NCI-H1092 treated with DMSO at 0.1 percent for 48 hours (cell line): Measurements from ENCODE around the gene FPR1.
"Not testable (repeated sequence)": the region's sequence is repeated elsewhere in the genome, so short reads cannot be mapped to it uniquely, and the experiment has no call there.

Experiments used
- DNase-seq: peaks from one replicate; lab custom pipeline; 2025; lab: John Stamatoyannopoulos, UW

The FPR1 gene

GRCh38 chr19:51779703-51780102 is 28.0 kb upstream of the FPR1 start:
- DNase-seq = no peak

GRCh38 chr19:51779181-51779580 is 27.5 kb upstream of the FPR1 start:
- DNase-seq = no peak

- DNase-seq = peak; percentile 41
These were observed 26.1 kb upstream of the FPR1 start for GRCh38 chr19:51777570-51778462.

GRCh38 chr19:51776561-51776960 is 24.9 kb upstream of the FPR1 start:
- not testable (repeated sequence) for DNase-seq

GRCh38 chr19:51772977-51773376 is 21.3 kb upstream of the FPR1 start:
- no peak for DNase-seq

- no peak for DNase-seq
These were observed 19.9 kb upstream of the FPR1 start for GRCh38 chr19:51771376-51772130.

GRCh38 chr19:51766461-51766860 is 14.8 kb upstream of the FPR1 start:
- no peak for DNase-seq

GRCh38 chr19:51765086-51765485 is 13.4 kb upstream of the FPR1 start:
- DNase-seq = no peak

GRCh38 chr19:51761696-51762095 is 10.0 kb upstream of the FPR1 start:
- no peak for DNase-seq

GRCh38 chr19:51760697-51761356 is 9.1 kb upstream of the FPR1 start, which contains the start of gene FPR2:
FPR2 (plus strand) TSS chr19:51761180; CDS start chr19:51768659, 7,479 bp downstream.
- no peak for DNase-seq

GRCh38 chr19:51755571-51755970 is 3.9 kb upstream of the FPR1 start:
- DNase-seq = no peak

- no peak for DNase-seq
These were observed 3.1 kb upstream of the FPR1 start for GRCh38 chr19:51754770-51755169.

GRCh38 chr19:51754109-51754508 is 2.4 kb upstream of the FPR1 start:
- no peak for DNase-seq

- DNase-seq = no peak
These were observed 1.1 kb downstream of the FPR1 start for GRCh38 chr19:51750400-51751094.

GRCh38 chr19:51749979-51750378 is 1.7 kb downstream of the FPR1 start:
- no peak for DNase-seq

GRCh38 chr19:51746731-51747130 is 4.9 kb downstream of the FPR1 start:
- no peak for DNase-seq

GRCh38 chr19:51743405-51743804 is 8.3 kb downstream of the FPR1 start:
- no peak for DNase-seq

GRCh38 chr19:51742789-51743188 is 8.9 kb downstream of the FPR1 start:
- no peak for DNase-seq

- DNase-seq = no peak
These were observed 11.3 kb downstream of the FPR1 start for GRCh38 chr19:51740356-51740755.

- no peak for DNase-seq
These were observed 12.0 kb downstream of the FPR1 start for GRCh38 chr19:51739466-51740213.

GRCh38 chr19:51738523-51738922 is 13.2 kb downstream of the FPR1 start:
- DNase-seq = not testable (repeated sequence)
